Measurements from ENCODE around the gene PLAAT3.
"Not testable (repeated sequence)": the region's sequence is repeated elsewhere in the genome, so short reads cannot be mapped to it uniquely, and the experiment has no call there.

Gene PLAAT3

GRCh38 chr11:63614136-63614671 is at the start of gene PLAAT3:
Gene PLAAT3 (minus strand): TSS chr11:63614433. CDS start chr11:63614014, 419 bp downstream.
- DNase-seq: peak; percentile 86 to 88
- no peak for TF ChIP-seq POLR2A (IDR thresholded peaks at IDR 0.05; ENCODE audit: low read length)
- TF ChIP-seq GATA1 (IDR thresholded peaks at IDR 0.05; ENCODE audit: low read depth, low read length): no peak

GRCh38 chr11:63663809-63664208 is 49.6 kb upstream of the PLAAT3 start:
- no peak for DNase-seq

GRCh38 chr11:63660972-63661371 is 46.7 kb upstream of the PLAAT3 start:
- no peak for DNase-seq
- no peak for TF ChIP-seq POLR2A (IDR thresholded peaks at IDR 0.05; ENCODE audit: low read length)
- no peak for TF ChIP-seq GATA1 (IDR thresholded peaks at IDR 0.05; ENCODE audit: low read depth, low read length)

More at GRCh38 chr11:63663809-63664208, 49.6 kb upstream of the PLAAT3 start:
- TF ChIP-seq GATA1 (IDR thresholded peaks at IDR 0.05; ENCODE audit: low read depth, low read length): no peak
- TF ChIP-seq POLR2A (IDR thresholded peaks at IDR 0.05; ENCODE audit: low read length): no peak

GRCh38 chr11:63652671-63653070 is 38.4 kb upstream of the PLAAT3 start:
- no peak for TF ChIP-seq GATA1 (IDR thresholded peaks at IDR 0.05; ENCODE audit: low read depth, low read length)
- no peak for TF ChIP-seq POLR2A (IDR thresholded peaks at IDR 0.05; ENCODE audit: low read length)
- no peak for DNase-seq

GRCh38 chr11:63643205-63643604 is 29.0 kb upstream of the PLAAT3 start:
- TF ChIP-seq POLR2A (IDR thresholded peaks at IDR 0.05; ENCODE audit: low read length): no peak
- TF ChIP-seq GATA1 (IDR thresholded peaks at IDR 0.05; ENCODE audit: low read depth, low read length): no peak
- DNase-seq: no peak

- no peak for DNase-seq
- TF ChIP-seq POLR2A (IDR thresholded peaks at IDR 0.05; ENCODE audit: low read length) (no peak), GATA1 (IDR thresholded peaks at IDR 0.05; ENCODE audit: low read depth, low read length) (no peak)
Measured at GRCh38 chr11:63641727-63642126, 27.5 kb upstream of the PLAAT3 start.

GRCh38 chr11:63639199-63639832 is 25.1 kb upstream of the PLAAT3 start:
- no peak for TF ChIP-seq GATA1 (IDR thresholded peaks at IDR 0.05; ENCODE audit: low read depth, low read length)
- TF ChIP-seq POLR2A (IDR thresholded peaks at IDR 0.05; ENCODE audit: low read length): no peak
- DNase-seq: peak in 1 of 2 experiments; percentile 26

GRCh38 chr11:63638436-63638835 is 24.2 kb upstream of the PLAAT3 start:
- DNase-seq: not testable (repeated sequence)

- DNase-seq: peak; percentile 64 to 85
- no peak for TF ChIP-seq GATA1 (IDR thresholded peaks at IDR 0.05; ENCODE audit: low read depth, low read length)
- no peak for TF ChIP-seq POLR2A (IDR thresholded peaks at IDR 0.05; ENCODE audit: low read length)
Measured at GRCh38 chr11:63635762-63636465, 21.7 kb upstream of the PLAAT3 start.

- no peak for TF ChIP-seq POLR2A (IDR thresholded peaks at IDR 0.05; ENCODE audit: low read length)
- no peak for TF ChIP-seq GATA1 (IDR thresholded peaks at IDR 0.05; ENCODE audit: low read depth, low read length)
- no peak for DNase-seq
Measured at GRCh38 chr11:63629426-63629825, 15.2 kb upstream of the PLAAT3 start.

- DNase-seq: no peak
- no peak for TF ChIP-seq POLR2A (IDR thresholded peaks at IDR 0.05; ENCODE audit: low read length)
- no peak for TF ChIP-seq GATA1 (IDR thresholded peaks at IDR 0.05; ENCODE audit: low read depth, low read length)
Measured at GRCh38 chr11:63623513-63624140, 9.4 kb upstream of the PLAAT3 start.

- DNase-seq: no peak
- TF ChIP-seq GATA1 (IDR thresholded peaks at IDR 0.05; ENCODE audit: low read depth, low read length): no peak
- no peak for TF ChIP-seq POLR2A (IDR thresholded peaks at IDR 0.05; ENCODE audit: low read length)
Measured at GRCh38 chr11:63622323-63622722, 8.1 kb upstream of the PLAAT3 start.

GRCh38 chr11:63621071-63621470 is 6.8 kb upstream of the PLAAT3 start:
- TF ChIP-seq POLR2A (IDR thresholded peaks at IDR 0.05; ENCODE audit: low read length): no peak
- TF ChIP-seq GATA1 (IDR thresholded peaks at IDR 0.05; ENCODE audit: low read depth, low read length): no peak
- no peak for DNase-seq

- no peak for DNase-seq
- TF ChIP-seq POLR2A (IDR thresholded peaks at IDR 0.05; ENCODE audit: low read length) (no peak), GATA1 (IDR thresholded peaks at IDR 0.05; ENCODE audit: low read depth, low read length) (no peak)
Measured at GRCh38 chr11:63619967-63620366, 5.7 kb upstream of the PLAAT3 start.

- not testable (repeated sequence) for DNase-seq
Measured at GRCh38 chr11:63617686-63618085, 3.5 kb upstream of the PLAAT3 start.

Data from erythroblast (primary cell).